Smooth muscle cell (in vitro differentiated cells): ENCODE data around the gene CARD11. TPM values are rescaled to one million over a fixed set of nuclear protein-coding genes. Genes with fewer than 3 reads are reported as not detected.

Experiments
- DNase-seq: peaks from one replicate; lab custom pipeline; 2025; ENCODE audit not compliant: unreplicated experiment; lab: John Stamatoyannopoulos, UW
- H2AFZ ChIP-seq: fragments of 200-600 bp; sonication (generic); 2 replicates; pipeline ENCODE4 v1.6.0; 2016; ENCODE audit warnings: antibody characterized with exemption, low read depth, mild to moderate bottlenecking
- H3F3A ChIP-seq: fragments of 200-600 bp; sonication (generic); 2 replicates; pipeline ENCODE4 v1.6.0; 2017; ENCODE audit warnings: antibody characterized with exemption, low read depth
- H3K27ac ChIP-seq: fragments of 200-600 bp; sonication (generic); 2 replicates; pipeline ENCODE4 v1.5.1; 2016; ENCODE audit warnings: low read depth, mild to moderate bottlenecking
- H3K27me3 ChIP-seq: fragments of 200-600 bp; sonication (generic); 2 replicates; pipeline ENCODE4 v1.6.1; 2016; ENCODE audit warnings: low read depth, mild to moderate bottlenecking
- H3K36me3 ChIP-seq: fragments of 200-600 bp; sonication (generic); 2 replicates; pipeline ENCODE4 v1.5.1; 2016; ENCODE audit warnings: low read depth
- H3K4me1 ChIP-seq: fragments of 200-600 bp; sonication (generic); 2 replicates; pipeline ENCODE4 v1.5.1; 2016; ENCODE audit warnings: low read depth
- H3K4me2 ChIP-seq: fragments of 200-600 bp; sonication (generic); 2 replicates; pipeline ENCODE4 v1.6.0; 2016; ENCODE audit warnings: mild to moderate bottlenecking
- H3K4me3 ChIP-seq: fragments of 200-600 bp; sonication (generic); 2 replicates; pipeline ENCODE4 v1.5.1; 2016; ENCODE audit warnings: mild to moderate bottlenecking
- H3K79me2 ChIP-seq: fragments of 200-600 bp; sonication (generic); 2 replicates; pipeline ENCODE4 v1.6.0; 2016; ENCODE audit warnings: low read depth, mild to moderate bottlenecking
- H3K9ac ChIP-seq: fragments of 200-600 bp; sonication (generic); 2 replicates; pipeline ENCODE4 v1.6.0; 2016; ENCODE audit warnings: low read depth
- H3K9me3 ChIP-seq: fragments of 200-600 bp; sonication (generic); replicated peaks from 2 replicates; pipeline ENCODE4 v1.5.1; 2016; ENCODE audit warnings: low read depth
- H4K20me1 ChIP-seq: fragments of 200-600 bp; sonication (generic); 2 replicates; pipeline ENCODE4 v1.6.0; 2016; ENCODE audit warnings: low read depth
- CTCF ChIP-seq: fragments of 200-600 bp; sonication (generic); IDR thresholded peaks from 2 replicates; pipeline ENCODE4 v1.5.1; 2017; ENCODE audit warnings: borderline replicate concordance, mild to moderate bottlenecking, antibody characterized with exemption; ENCODE audit not compliant: insufficient read depth, poor library complexity, severe bottlenecking
- WGBS: methylation state at CpG from one replicate; pipeline ENCODE4 v1.1.7; 2016; ENCODE audit warnings: low lambda C conversion rate; 5-methylcytosine and 5-hydroxymethylcytosine counted together
- polyA plus RNA-seq: library from polyadenylated mRNA; unstranded; fragments of >200 nt; fragmentation: Nextera tagmentation; extraction: Ambion mirVana; gene quantifications from 2 replicates; pipeline ENCODE4 v1.2.1, GENCODE V29; 2016
- total RNA-seq: library from RNA; depleted of rRNA; stranded (reverse); fragments of >200 nt; gene quantifications from 2 replicates; pipeline ENCODE4 v1.2.3, GENCODE V29; 2014

The CARD11 gene
- total and polyA plus RNA-seq, 2 experiments from 2014 or later, result 1.3 to 2.4 TPM

GRCh38 chr7:3020416-3020815 is 23.3 kb downstream of the CARD11 start:
- H3K36me3 ChIP-seq, result no peaks in the 10 kb centered on the region
- H3K27ac ChIP-seq, result no peak overlapping the region
- no peak for TF ChIP-seq CTCF
- no peak overlapping the region for H3K4me2 ChIP-seq
- H3K9me3 ChIP-seq, result no peaks in the 10 kb centered on the region
- 100% methylated on average over 1 of the region's 1 CpG for WGBS
- H3K27me3 ChIP-seq, result no peaks in the 10 kb centered on the region
- no peaks in the 10 kb centered on the region for H4K20me1 ChIP-seq
- no peaks in the 10 kb centered on the region for H3K4me1 ChIP-seq
- H2AFZ ChIP-seq, result no peak overlapping the region
- no peak overlapping the region for H3K4me3 ChIP-seq
- no peak for DNase-seq
- no peak overlapping the region for H3K9ac ChIP-seq
- H3F3A ChIP-seq, result no peaks in the 10 kb centered on the region
- H3K79me2 ChIP-seq, result no peaks in the 10 kb centered on the region

- no peak overlapping the region for H3K27ac ChIP-seq
- no peaks in the 10 kb centered on the region for H4K20me1 ChIP-seq
- H3F3A ChIP-seq, result no peaks in the 10 kb centered on the region
- DNase-seq, result no peak
- no peak overlapping the region for H3K4me3 ChIP-seq
- no peaks in the 10 kb centered on the region for H3K4me1 ChIP-seq
- 84% methylated on average over 4 of the region's 4 CpGs for WGBS
- no peak overlapping the region for H3K9ac ChIP-seq
- no peaks in the 10 kb centered on the region for H3K27me3 ChIP-seq
- H3K4me2 ChIP-seq, result no peak overlapping the region
- no peak overlapping the region for H2AFZ ChIP-seq
- H3K79me2 ChIP-seq, result no peaks in the 10 kb centered on the region
- no peaks in the 10 kb centered on the region for H3K9me3 ChIP-seq
- no peaks in the 10 kb centered on the region for H3K36me3 ChIP-seq
- TF ChIP-seq CTCF, result no peak
Measured at GRCh38 chr7:3019801-3020200, 23.9 kb downstream of the CARD11 start.

GRCh38 chr7:3013975-3014792 is 29.5 kb downstream of the CARD11 start:
- no peak for DNase-seq
- TF ChIP-seq CTCF, result no peak
- no peaks in the 10 kb centered on the region for H4K20me1 ChIP-seq
- no peak overlapping the region for H3K4me3 ChIP-seq
- WGBS, result 94% methylated on average over 23 of the region's 23 CpGs
- no peak overlapping the region for H2AFZ ChIP-seq
- no peaks in the 10 kb centered on the region for H3K9me3 ChIP-seq
- H3K79me2 ChIP-seq, result no peaks in the 10 kb centered on the region
- H3K36me3 ChIP-seq, result no peaks in the 10 kb centered on the region
- H3K27me3 ChIP-seq, result no peaks in the 10 kb centered on the region
- H3K4me1 ChIP-seq, result no peaks in the 10 kb centered on the region
- no peaks in the 10 kb centered on the region for H3F3A ChIP-seq
- no peak overlapping the region for H3K27ac ChIP-seq
- no peak overlapping the region for H3K9ac ChIP-seq
- no peak overlapping the region for H3K4me2 ChIP-seq
